ENCODE results near the gene USP35. TPM values are rescaled to one million over a fixed set of nuclear protein-coding genes. Genes with fewer than 3 reads are reported as not detected.

Gene USP35
- total RNA-seq, 1 experiment from 2014 or later: 11.8 TPM

GRCh38 chr11:78201096-78201818 lies 12.5 kb downstream of the USP35 start:
- ChIA-PET CTCF (no interaction called here), POLR2A (no interaction called here)
- Histone ChIP-seq H3K36me3 (ENCODE audit: control insufficient read depth, insufficient read depth, low read length) (no peaks in the 10 kb centered on the region), H3K27ac (ENCODE audit: low read length) (no peak overlapping the region), H3K9me3 (ENCODE audit: control insufficient read depth, insufficient read depth, low read depth, low read length) (no peaks in the 10 kb centered on the region), H3K4me1 (ENCODE audit: control insufficient read depth, insufficient read depth, low read length) (no peaks in the 10 kb centered on the region), H3K27me3 (ENCODE audit: control insufficient read depth, insufficient read depth, low read length) (no peaks in the 10 kb centered on the region), H3K4me3 (ENCODE audit: low read depth in 2 of 2, low read length in 2 of 2) (no peak overlapping the region)
- intact Hi-C loops (cut with micrococcal nuclease; ENCODE audit: unreplicated experiment): no loop called here
- in situ Hi-C loops (cut with HindIII; ENCODE audit: low pct_unique_long_range_greater_than_20kb, low sequenced_read_pairs): no loop called here
- ATAC-seq: no peak
- BruUV-seq (replicated peaks): no TSS peak
- TF ChIP-seq TCF7L2 (IDR thresholded peaks at IDR 0.05; ENCODE audit: low read depth, low read length) (no peak), CTCF (IDR thresholded peaks at IDR 0.05) (no peak), POLR2AphosphoS5 (IDR thresholded peaks at IDR 0.05; ENCODE audit: low read depth, low read length) (no peak), SIN3A (IDR thresholded peaks at IDR 0.05; ENCODE audit: borderline replicate concordance, insufficient read depth, low read depth, low read length) (no peak), REST (IDR thresholded peaks at IDR 0.05; ENCODE audit: insufficient read depth in 1 of 2, low read depth in 2 of 2, low read length in 1 of 2) (no peak)
- no peak for DNase-seq (ENCODE audit: low read depth, low spot score)

- ATAC-seq (no peak), DNase-seq (ENCODE audit: low read depth, low spot score) (no peak)
- Histone ChIP-seq H3K4me3 (ENCODE audit: low read depth in 2 of 2, low read length in 2 of 2) (no peak overlapping the region), H3K36me3 (ENCODE audit: control insufficient read depth, insufficient read depth, low read length) (no peaks in the 10 kb centered on the region), H3K27me3 (ENCODE audit: control insufficient read depth, insufficient read depth, low read length) (no peaks in the 10 kb centered on the region), H3K4me1 (ENCODE audit: control insufficient read depth, insufficient read depth, low read length) (no peaks in the 10 kb centered on the region), H3K27ac (ENCODE audit: low read length) (no peak overlapping the region), H3K9me3 (ENCODE audit: control insufficient read depth, insufficient read depth, low read depth, low read length) (no peaks in the 10 kb centered on the region)
- intact Hi-C loops (cut with micrococcal nuclease; ENCODE audit: unreplicated experiment) (no loop called here), in situ Hi-C loops (cut with HindIII; ENCODE audit: low pct_unique_long_range_greater_than_20kb, low sequenced_read_pairs) (no loop called here)
- TF ChIP-seq POLR2AphosphoS5 (IDR thresholded peaks at IDR 0.05; ENCODE audit: low read depth, low read length) (no peak), TCF7L2 (IDR thresholded peaks at IDR 0.05; ENCODE audit: low read depth, low read length) (no peak), CTCF (IDR thresholded peaks at IDR 0.05) (no peak), REST (IDR thresholded peaks at IDR 0.05; ENCODE audit: insufficient read depth in 1 of 2, low read depth in 2 of 2, low read length in 1 of 2) (no peak)
- POLR2A ChIA-PET: no interaction called here
- BruUV-seq (replicated peaks): no TSS peak
- CTCF ChIA-PET: no interaction called here
These were observed 14.0 kb downstream of the USP35 start for GRCh38 chr11:78202733-78203167.

All from Panc1 (cell line).